ENCODE measurements around the gene MAP7.

The MAP7 gene

GRCh38 chr6:136337606-136338005 is 212.6 kb downstream of the MAP7 start:
- Histone ChIP-seq H3K36me3 (replicated peaks; ENCODE audit: insufficient read depth, low read length) (no peaks in the 10 kb centered on the region), H3K4me1 (ENCODE audit: low read length) (no peaks in the 10 kb centered on the region), H4K20me1 (ENCODE audit: insufficient read depth, low read length) (no peaks in the 10 kb centered on the region), H3K9me2 (replicated peaks; ENCODE audit: insufficient read depth, low read length) (no peaks in the 10 kb centered on the region), H3K79me2 (ENCODE audit: low read length) (no peaks in the 10 kb centered on the region), H3K4me2 (ENCODE audit: low read depth, low read length) (no peak overlapping the region), H2AFZ (ENCODE audit: low read length) (no peak overlapping the region), H3K4me3 (ENCODE audit: low read length) (no peak overlapping the region), H3K9me3 (replicated peaks; ENCODE audit: insufficient read depth, low read length) (no peaks in the 10 kb centered on the region), H3F3A (ENCODE audit: insufficient read depth, low read length) (no peaks in the 10 kb centered on the region), H3K27ac (ENCODE audit: low read length) (no peak overlapping the region), H3K27me3 (replicated peaks; ENCODE audit: insufficient read depth, low read length) (no peaks in the 10 kb centered on the region), H3K9ac (ENCODE audit: low read length) (no peak overlapping the region)
- TF ChIP-seq CTCF (IDR thresholded peaks at IDR 0.05; ENCODE audit: low read length) (no peak), EZH2phosphoT487 (IDR thresholded peaks at IDR 0.05; ENCODE audit: low read length) (no peak), EZH2 (optimal IDR thresholded peaks at IDR 0.05; ENCODE audit: low read depth, low read length) (no peak)
- DNase-seq: no peak

GRCh38 chr6:136337121-136337520 is 213.1 kb downstream of the MAP7 start:
- no peak overlapping the region for H2AFZ ChIP-seq (ENCODE audit: low read length)
- no peak overlapping the region for H3K4me3 ChIP-seq (ENCODE audit: low read length)
- TF ChIP-seq CTCF (IDR thresholded peaks at IDR 0.05; ENCODE audit: low read length) (no peak), EZH2phosphoT487 (IDR thresholded peaks at IDR 0.05; ENCODE audit: low read length) (no peak), EZH2 (optimal IDR thresholded peaks at IDR 0.05; ENCODE audit: low read depth, low read length) (no peak)
- no peaks in the 10 kb centered on the region for H3K27me3 ChIP-seq (replicated peaks; ENCODE audit: insufficient read depth, low read length)
- no peak overlapping the region for H3K9ac ChIP-seq (ENCODE audit: low read length)
- H4K20me1 ChIP-seq (ENCODE audit: insufficient read depth, low read length): no peaks in the 10 kb centered on the region
- no peaks in the 10 kb centered on the region for H3K9me2 ChIP-seq (replicated peaks; ENCODE audit: insufficient read depth, low read length)
- H3K27ac ChIP-seq (ENCODE audit: low read length): no peak overlapping the region
- H3K79me2 ChIP-seq (ENCODE audit: low read length): no peaks in the 10 kb centered on the region
- no peaks in the 10 kb centered on the region for H3K9me3 ChIP-seq (replicated peaks; ENCODE audit: insufficient read depth, low read length)
- no peaks in the 10 kb centered on the region for H3K4me1 ChIP-seq (ENCODE audit: low read length)
- no peak for DNase-seq
- no peak overlapping the region for H3K4me2 ChIP-seq (ENCODE audit: low read depth, low read length)
- no peaks in the 10 kb centered on the region for H3F3A ChIP-seq (ENCODE audit: insufficient read depth, low read length)
- no peaks in the 10 kb centered on the region for H3K36me3 ChIP-seq (replicated peaks; ENCODE audit: insufficient read depth, low read length)

DNA sequence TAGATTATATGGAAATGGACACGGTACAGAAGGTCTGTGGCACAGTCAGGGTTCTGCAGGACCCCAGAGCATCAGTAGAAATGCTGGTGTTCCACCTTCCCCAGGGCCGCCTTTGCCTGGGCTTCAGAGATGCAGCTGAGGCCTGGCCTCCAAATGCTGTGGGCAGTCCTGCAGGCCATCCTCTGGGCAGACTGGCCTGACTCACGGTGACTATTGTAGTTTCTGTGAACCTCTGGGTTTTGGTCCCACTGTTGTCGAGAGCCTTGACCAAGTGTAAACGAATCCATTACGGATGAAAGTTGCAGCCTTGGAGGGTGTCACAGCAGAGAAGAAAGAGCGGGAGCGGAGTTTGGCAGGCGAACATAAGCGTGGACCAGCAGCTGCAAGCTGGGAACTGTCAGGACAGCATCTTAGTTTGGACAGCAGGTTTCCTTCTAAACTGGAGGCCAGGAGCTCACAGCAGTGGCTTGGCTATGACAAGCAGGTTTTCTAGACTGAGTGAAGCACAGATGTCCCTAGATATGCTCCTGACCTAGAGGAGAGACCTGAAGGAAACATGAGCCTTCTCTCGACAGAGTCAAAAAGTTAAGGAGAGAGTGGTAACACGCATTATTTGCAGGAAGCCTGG is 214.4 kb downstream of the MAP7 start:
- H3K9me2 ChIP-seq (replicated peaks; ENCODE audit: insufficient read depth, low read length): no peaks in the 10 kb centered on the region
- H2AFZ ChIP-seq (ENCODE audit: low read length): no peak overlapping the region
- H3K27me3 ChIP-seq (replicated peaks; ENCODE audit: insufficient read depth, low read length): no peaks in the 10 kb centered on the region
- no peak for DNase-seq
- H3K36me3 ChIP-seq (replicated peaks; ENCODE audit: insufficient read depth, low read length): no peaks in the 10 kb centered on the region
- H3K9me3 ChIP-seq (replicated peaks; ENCODE audit: insufficient read depth, low read length): no peaks in the 10 kb centered on the region
- H3F3A ChIP-seq (ENCODE audit: insufficient read depth, low read length): no peaks in the 10 kb centered on the region
- H3K4me1 ChIP-seq (ENCODE audit: low read length): no peaks in the 10 kb centered on the region
- no peaks in the 10 kb centered on the region for H3K79me2 ChIP-seq (ENCODE audit: low read length)
- no peak overlapping the region for H3K4me2 ChIP-seq (ENCODE audit: low read depth, low read length)
- H3K9ac ChIP-seq (ENCODE audit: low read length): no peak overlapping the region
- H4K20me1 ChIP-seq (ENCODE audit: insufficient read depth, low read length): no peaks in the 10 kb centered on the region
- no peak overlapping the region for H3K27ac ChIP-seq (ENCODE audit: low read length)
- no peak overlapping the region for H3K4me3 ChIP-seq (ENCODE audit: low read length)
- no peak for TF ChIP-seq EZH2phosphoT487 (IDR thresholded peaks at IDR 0.05; ENCODE audit: low read length)

DNA sequence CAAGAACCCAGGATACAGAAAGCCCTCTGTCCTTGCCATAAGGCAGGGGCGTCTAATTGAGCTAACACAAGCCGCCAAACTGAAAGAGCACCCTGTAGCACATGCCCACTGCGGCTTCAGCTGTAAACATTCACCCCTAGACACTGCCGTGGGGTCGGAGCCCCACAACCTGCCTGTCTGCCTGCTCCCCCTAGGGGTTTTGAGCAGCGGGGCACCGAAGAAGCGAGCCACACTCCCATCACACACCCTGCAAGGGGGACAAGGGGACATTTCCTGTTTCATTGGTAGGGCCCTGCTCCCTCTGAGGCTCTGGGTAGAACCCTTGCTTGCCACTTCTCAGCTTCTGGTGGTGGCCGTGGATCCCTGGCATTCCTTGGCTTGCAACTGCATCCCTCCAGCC is 215.4 kb downstream of the MAP7 start:
- H3K79me2 ChIP-seq (ENCODE audit: low read length): no peaks in the 10 kb centered on the region
- no peak overlapping the region for H3K4me2 ChIP-seq (ENCODE audit: low read depth, low read length)
- no peaks in the 10 kb centered on the region for H3K27me3 ChIP-seq (replicated peaks; ENCODE audit: insufficient read depth, low read length)
- DNase-seq: no peak
- no peaks in the 10 kb centered on the region for H3K9me3 ChIP-seq (replicated peaks; ENCODE audit: insufficient read depth, low read length)
- H3K4me1 ChIP-seq (ENCODE audit: low read length): no peaks in the 10 kb centered on the region
- no peak overlapping the region for H3K4me3 ChIP-seq (ENCODE audit: low read length)
- H3F3A ChIP-seq (ENCODE audit: insufficient read depth, low read length): no peaks in the 10 kb centered on the region
- H2AFZ ChIP-seq (ENCODE audit: low read length): no peak overlapping the region
- TF ChIP-seq EZH2phosphoT487 (IDR thresholded peaks at IDR 0.05; ENCODE audit: low read length): no peak
- TF ChIP-seq CTCF (IDR thresholded peaks at IDR 0.05; ENCODE audit: low read length): no peak
- TF ChIP-seq EZH2 (optimal IDR thresholded peaks at IDR 0.05; ENCODE audit: low read depth, low read length): no peak
- no peaks in the 10 kb centered on the region for H3K9me2 ChIP-seq (replicated peaks; ENCODE audit: insufficient read depth, low read length)
- H3K36me3 ChIP-seq (replicated peaks; ENCODE audit: insufficient read depth, low read length): no peaks in the 10 kb centered on the region
- H3K27ac ChIP-seq (ENCODE audit: low read length): no peak overlapping the region
- no peak overlapping the region for H3K9ac ChIP-seq (ENCODE audit: low read length)
- H4K20me1 ChIP-seq (ENCODE audit: insufficient read depth, low read length): no peaks in the 10 kb centered on the region

Measured in MM.1S (cell line).